Measurements from ENCODE around the gene LRPPRC.

DNA sequence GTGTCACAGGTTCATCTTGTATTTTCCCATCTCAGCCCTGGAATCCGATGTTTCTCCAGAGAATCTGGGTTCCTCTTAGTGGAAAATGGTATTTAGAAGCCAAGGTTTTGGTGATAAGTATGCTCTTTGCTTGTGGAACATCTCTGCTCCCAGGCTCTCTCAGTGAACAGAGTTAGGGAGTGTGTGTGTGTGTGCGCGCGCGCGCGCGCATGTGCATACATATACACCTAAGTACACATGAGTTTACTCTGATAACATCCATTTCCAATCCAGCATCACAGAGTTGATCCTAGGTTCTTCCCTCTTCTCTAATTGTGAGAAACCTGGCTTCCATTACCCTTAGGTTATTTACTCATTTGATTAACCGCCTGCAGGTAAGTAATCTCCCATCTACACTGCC, 115.3 kb downstream of the LRPPRC start:
- TF ChIP-seq, protein P1, sequence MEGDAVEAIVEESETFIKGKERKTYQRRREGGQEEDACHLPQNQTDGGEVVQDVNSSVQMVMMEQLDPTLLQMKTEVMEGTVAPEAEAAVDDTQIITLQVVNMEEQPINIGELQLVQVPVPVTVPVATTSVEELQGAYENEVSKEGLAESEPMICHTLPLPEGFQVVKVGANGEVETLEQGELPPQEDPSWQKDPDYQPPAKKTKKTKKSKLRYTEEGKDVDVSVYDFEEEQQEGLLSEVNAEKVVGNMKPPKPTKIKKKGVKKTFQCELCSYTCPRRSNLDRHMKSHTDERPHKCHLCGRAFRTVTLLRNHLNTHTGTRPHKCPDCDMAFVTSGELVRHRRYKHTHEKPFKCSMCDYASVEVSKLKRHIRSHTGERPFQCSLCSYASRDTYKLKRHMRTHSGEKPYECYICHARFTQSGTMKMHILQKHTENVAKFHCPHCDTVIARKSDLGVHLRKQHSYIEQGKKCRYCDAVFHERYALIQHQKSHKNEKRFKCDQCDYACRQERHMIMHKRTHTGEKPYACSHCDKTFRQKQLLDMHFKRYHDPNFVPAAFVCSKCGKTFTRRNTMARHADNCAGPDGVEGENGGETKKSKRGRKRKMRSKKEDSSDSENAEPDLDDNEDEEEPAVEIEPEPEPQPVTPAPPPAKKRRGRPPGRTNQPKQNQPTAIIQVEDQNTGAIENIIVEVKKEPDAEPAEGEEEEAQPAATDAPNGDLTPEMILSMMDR (IDR thresholded peaks at IDR 0.05; ENCODE audit: extremely low read depth in 1 of 2, insufficient read depth in 1 of 2, low read depth in 1 of 2, low read length in 2 of 2) = no peak
- TF ChIP-seq, protein P2, sequence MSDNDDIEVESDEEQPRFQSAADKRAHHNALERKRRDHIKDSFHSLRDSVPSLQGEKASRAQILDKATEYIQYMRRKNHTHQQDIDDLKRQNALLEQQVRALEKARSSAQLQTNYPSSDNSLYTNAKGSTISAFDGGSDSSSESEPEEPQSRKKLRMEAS (IDR thresholded peaks at IDR 0.05; ENCODE audit: insufficient read depth, insufficient read length) = no peak
- TF ChIP-seq POLR2A (IDR thresholded peaks at IDR 0.05; ENCODE audit: low read depth, low read length) (no peak), EZH2 (IDR thresholded peaks at IDR 0.05; ENCODE audit: borderline replicate concordance, low read depth, low read length, severe bottlenecking) (no peak), MYC (IDR thresholded peaks at IDR 0.05; ENCODE audit: low read depth, low read length) (no peak), JUN (IDR thresholded peaks at IDR 0.05; ENCODE audit: borderline replicate concordance, insufficient read depth, insufficient read length, low read depth) (no peak), POLR2AphosphoS5 (IDR thresholded peaks at IDR 0.05; ENCODE audit: insufficient read depth, low read depth, low read length) (no peak), FOS (IDR thresholded peaks at IDR 0.05; ENCODE audit: borderline replicate concordance, insufficient read depth, low read length) (no peak), GATA2 (IDR thresholded peaks at IDR 0.05; ENCODE audit: insufficient read depth, insufficient read length, low read depth, low read length) (no peak)
